Effector CD8-positive, alpha-beta T cell (primary cell): ENCODE measurements around the gene GPBP1.
A peak's percentile ranks its signal among the peaks of the same experiment; 100 is the strongest.
"Not testable (repeated sequence)": the region's sequence is repeated elsewhere in the genome, so short reads cannot be mapped to it uniquely, and the experiment has no call there.

Experiments
- DNase-seq: peaks from one replicate; lab custom pipeline; 2025; lab: John Stamatoyannopoulos, UW
- total RNA-seq, 4 experiments: gene quantifications; one replicate each; lab custom pipeline; 2026; lab: John Stamatoyannopoulos, UW

GPBP1 gene, protein sequence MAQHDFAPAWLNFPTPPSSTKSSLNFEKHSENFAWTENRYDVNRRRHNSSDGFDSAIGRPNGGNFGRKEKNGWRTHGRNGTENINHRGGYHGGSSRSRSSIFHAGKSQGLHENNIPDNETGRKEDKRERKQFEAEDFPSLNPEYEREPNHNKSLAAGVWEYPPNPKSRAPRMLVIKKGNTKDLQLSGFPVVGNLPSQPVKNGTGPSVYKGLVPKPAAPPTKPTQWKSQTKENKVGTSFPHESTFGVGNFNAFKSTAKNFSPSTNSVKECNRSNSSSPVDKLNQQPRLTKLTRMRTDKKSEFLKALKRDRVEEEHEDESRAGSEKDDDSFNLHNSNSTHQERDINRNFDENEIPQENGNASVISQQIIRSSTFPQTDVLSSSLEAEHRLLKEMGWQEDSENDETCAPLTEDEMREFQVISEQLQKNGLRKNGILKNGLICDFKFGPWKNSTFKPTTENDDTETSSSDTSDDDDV
- 210 to 317 (median 226) reads per million in 4 experiments for total RNA-seq

DNA sequence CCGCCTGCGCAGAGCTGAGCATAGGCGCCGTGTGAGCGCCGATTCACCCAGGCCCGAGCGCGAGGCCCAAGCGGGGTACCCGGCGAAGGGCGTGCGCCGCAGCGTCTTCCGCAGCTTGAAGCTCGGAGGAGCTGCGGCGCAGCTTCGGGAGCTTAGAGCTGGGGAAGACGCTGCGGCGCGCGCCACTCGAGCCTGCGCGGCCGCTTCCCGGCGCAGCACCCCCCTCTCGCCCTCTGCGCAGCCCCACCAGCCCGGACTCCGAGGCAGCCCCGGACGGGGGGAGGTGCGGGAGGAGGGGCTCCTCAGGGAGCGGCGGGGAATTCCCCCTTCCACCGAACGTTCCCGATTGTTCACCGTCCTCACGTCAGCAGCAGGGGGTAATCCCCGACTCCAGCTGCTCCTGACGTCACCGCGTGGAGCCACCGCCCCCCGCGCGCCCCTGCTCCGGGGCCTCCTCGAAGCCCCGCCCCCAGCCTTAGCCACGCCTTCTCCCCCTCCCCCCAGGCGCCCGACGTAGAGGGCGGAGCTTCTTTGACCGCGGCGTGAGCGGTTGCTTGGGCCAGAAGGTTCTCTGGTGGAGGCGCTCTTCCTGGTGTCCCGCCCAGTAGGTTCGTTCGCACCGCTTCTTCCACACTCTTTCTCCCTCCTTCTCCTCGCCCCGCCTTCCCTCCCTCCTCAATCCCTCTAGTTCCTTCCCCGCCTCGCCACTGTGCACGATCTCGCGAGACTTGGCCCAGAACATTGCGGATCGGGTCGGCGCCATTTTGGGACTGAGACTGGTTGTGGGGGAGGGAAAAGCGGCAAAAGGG, at the start of gene GPBP1:
TSS of gene GPBP1 (plus strand) at position 741 of the 809 bp plus-strand sequence. CDS start 40,072 bp downstream, outside the sequence.
- peak; percentile 99 for DNase-seq

DNA sequence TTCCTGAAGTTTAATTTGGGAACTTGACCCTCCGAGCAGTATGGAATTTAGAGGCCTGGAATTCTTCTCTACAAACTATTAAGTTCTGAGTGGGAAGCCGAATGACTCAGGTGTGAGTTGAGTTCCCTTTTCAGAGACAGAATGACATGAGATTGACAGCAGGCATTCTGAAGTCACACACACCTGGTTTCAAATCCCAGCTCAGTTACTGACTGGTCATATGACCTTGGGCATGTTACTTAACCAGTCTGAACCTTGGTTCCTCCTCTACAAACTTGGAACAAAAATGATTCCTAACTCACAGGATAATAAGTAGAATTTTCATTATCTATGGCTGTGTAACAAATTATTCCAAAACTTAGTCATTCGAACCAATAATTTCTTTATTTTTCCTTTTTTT, 45.5 kb upstream of the GPBP1 start:
- DNase-seq = no peak

DNA sequence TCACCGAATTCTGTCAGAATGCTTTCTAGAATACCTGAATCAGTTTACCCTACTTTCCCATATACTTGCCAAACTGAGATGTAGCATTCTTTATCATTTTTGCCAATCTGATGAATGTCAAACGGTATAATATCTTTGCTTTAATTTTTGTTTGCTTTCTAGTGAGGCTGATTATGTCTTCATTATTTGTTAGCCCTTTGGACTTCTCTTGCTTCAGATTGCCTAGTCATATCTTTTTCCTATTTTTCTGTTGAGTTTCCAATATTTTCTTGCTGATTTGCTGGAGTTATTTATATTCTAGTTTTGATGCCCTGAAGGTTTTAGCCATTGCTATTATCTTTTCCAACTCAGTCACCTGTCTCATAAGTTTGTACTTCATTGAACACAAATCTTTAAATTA, 40.3 kb upstream of the GPBP1 start:
- no peak for DNase-seq

DNA sequence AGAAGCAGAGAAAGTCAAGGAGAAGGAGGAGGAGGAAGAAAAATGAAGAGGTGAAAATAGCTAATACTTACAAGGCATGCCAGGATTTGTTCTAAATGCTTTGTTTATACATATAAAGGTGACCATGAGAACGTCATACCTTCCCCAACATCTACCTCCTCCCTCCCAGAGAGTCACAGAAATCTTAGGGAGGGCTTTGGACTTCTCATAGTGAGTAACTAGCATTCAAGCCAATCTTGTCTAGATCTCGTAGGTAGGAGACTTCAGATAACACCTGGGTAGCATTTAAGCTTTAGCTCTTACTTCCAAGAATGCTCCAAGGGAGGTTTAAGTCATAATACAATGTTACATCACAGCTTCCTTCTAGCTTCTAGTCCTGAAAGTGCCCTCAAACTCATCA, 36.5 kb upstream of the GPBP1 start:
- no peak for DNase-seq

DNA sequence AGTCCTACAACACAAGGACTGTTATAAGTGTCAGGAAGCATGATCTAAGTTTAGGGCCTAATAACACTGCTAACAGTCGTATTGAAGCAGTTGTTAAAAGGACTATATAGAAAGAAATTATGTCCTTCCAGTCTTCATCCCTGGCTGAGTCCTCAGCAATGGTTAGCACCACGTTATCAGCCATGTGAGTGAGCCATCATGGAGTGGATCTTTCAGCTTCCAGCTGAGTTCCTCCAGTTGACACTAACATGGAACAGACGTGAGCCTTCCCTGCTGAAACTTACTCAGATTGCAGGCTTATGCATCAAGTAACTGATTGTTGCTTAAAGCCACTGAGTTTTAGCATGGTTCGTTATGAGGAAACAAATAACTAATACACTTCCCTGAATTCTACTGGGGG, 21.5 kb upstream of the GPBP1 start:
- no peak for DNase-seq

DNA sequence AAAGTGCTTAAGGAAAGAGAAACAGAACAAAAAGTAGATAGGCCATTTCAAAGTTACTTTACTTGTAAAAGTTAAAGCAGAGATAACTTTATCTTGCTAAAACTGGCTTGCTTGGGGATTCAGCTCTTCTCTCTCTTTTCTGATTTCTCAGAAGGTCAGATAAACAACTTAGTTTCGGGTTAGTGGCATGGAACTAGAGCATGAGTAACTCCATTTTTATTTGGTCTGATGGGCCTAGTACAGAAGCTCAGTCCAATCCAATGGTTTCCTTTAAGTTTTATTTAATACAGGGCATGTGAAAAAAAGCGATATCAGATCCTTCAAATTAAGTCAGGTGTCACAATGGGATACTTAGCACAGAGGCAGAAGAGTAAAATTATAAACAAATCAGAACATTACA, 18.8 kb upstream of the GPBP1 start:
- no peak for DNase-seq

DNA sequence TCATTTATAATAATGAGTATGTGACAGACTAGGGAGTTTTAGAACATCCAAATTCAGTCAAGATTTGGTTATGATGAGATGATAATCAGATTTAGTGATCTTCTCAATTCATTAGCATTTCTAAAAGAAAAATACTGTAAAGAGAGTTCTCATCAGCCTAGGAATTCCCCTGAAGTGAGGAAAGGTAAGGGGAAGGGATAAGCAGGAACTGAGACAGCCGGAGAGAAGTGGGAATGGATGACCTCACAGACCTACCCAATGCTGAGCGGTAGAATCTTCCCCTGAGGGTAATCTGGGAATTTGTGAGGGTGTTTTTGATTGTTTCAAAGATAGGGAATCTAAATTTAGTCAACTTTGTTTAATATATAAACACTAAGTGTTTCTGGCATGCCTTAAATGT, 16.7 kb upstream of the GPBP1 start:
- no peak for DNase-seq

DNA sequence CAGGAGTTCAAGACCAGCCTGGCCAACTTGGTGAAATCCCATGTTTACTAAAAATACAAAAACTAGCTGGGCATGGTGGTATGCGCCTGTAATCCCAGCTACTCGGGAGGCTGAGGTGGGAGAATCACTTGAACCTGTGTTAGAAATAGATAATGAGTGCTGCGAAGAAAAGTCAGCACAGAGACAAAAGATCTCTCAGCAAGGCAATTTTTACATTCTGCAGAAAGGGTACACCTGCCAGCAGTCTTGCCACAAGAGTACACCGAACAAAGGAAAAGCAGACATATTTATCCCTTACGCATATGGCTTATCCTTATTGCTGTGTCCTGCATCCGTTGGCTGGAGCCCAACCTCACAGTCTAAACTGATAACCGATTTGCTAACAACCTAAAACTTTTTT, 16.2 kb upstream of the GPBP1 start:
- no peak for DNase-seq

DNA sequence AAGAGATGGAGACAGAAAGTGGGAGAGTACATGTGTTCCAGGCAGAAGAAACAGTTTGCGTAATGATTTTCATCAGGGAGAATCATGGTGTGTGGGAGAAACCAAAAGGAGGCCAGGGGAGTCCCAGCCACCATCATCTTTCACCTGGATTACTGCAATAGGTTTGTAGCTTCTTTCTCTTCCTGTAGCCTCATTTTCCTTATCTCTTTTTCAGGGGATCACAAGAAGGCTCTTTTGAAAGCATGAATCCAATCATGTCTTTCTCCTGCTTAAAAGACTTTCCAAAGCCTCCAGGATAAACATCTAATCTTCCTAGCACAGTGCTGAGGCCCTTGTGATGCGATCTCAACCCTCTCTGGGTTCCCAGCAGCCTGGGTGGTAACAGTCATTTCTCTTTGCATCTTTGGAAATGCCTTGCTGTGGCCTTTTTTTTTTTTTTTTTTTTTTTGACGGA, 10.3 kb upstream of the GPBP1 start:
- DNase-seq = no peak

DNA sequence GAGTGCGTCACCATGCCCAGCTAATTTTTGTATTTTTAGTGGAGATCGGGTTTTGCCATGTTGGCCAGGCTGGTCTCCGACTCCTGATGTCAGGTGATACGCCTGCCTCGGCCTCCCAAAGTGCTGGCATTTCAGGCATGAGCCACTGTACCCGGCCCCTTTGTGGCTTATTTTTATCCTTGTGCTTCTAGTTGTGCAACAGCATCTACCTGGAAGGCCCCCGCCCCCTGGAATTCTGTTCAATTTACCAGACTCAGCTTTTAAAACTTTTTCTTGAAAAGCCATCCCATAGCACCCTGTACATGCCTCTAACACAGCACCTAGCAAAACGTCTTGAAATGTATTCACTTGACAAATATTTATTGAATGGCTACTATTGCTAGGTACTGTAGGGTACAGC, 9.7 kb upstream of the GPBP1 start:
- DNase-seq = no peak

DNA sequence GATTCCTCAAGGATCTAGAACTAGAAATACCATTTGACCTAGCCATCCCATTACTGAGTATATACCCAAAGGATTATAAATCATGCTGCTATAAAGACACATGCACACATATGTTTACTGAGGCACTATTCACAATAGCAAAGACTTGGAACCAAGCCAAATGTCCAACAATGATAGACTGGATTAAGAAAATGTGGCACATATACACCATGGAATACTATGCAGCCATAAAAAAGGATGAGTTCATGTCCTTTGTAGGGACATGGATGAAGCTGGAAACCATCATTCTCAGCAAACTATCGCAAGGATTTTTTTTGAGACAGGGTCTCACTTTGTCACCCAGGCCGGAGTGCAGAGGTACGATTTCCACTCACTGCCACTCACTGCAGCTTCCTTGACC, 8.7 kb upstream of the GPBP1 start:
- not testable (repeated sequence) for DNase-seq

DNA sequence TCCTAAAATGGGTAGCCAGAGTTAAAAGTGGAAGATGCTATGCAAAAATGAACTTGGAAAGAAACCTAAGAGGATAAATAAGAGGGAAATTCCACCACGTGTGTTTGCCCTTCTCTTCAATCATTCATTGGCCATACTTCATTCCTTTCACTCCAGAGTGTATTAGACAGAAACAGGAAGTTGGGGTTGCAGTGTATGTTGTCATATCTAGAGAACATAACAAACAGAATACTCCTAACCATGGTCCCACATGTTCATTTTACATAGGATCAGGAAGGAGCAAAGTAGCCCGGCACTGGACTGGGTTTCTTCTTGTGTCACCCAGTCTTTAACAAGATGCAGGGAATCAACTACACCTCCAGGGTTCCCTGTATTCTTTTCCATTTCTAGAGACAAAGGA, 7.6 kb upstream of the GPBP1 start:
- no peak for DNase-seq

DNA sequence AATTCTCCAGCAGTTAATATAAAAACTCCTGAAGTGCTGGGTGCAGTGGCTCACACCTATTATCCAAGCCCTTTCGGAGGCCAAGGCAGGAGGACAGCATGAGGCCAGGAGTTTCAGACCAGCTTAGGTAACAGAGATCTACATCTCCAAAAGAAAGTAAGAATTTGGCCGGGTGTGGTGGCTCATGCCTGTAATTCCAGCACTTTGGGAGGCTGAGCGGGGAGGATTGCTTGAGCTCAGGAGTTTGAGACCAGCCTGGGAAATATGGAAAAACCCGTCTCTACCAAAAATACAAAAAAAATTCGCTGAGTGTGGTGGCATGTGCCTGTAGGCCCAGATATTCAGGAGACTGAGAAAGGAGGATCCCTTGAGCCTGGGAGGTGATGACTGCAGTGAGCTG, 6.7 kb upstream of the GPBP1 start:
- DNase-seq = no peak

DNA sequence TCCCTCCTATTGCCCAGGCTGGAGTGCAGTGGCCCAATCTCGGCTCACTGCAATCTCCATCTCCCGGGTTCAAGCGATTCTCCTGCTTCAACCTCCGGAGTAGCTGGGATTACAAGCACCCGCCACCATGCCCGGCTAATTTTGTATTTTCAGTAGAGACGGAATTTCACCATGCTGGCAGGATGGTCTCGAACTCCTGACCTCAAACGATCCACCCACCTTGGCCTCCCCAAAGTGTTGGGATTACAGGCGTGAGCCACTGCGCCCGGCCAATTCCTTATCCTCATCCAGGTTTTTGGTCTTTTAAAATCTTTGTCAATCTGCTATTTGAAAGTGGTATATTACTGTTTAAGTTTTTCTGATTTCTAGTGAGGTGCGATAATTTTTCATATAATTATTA, 3.7 kb upstream of the GPBP1 start:
- not testable (repeated sequence) for DNase-seq

DNA sequence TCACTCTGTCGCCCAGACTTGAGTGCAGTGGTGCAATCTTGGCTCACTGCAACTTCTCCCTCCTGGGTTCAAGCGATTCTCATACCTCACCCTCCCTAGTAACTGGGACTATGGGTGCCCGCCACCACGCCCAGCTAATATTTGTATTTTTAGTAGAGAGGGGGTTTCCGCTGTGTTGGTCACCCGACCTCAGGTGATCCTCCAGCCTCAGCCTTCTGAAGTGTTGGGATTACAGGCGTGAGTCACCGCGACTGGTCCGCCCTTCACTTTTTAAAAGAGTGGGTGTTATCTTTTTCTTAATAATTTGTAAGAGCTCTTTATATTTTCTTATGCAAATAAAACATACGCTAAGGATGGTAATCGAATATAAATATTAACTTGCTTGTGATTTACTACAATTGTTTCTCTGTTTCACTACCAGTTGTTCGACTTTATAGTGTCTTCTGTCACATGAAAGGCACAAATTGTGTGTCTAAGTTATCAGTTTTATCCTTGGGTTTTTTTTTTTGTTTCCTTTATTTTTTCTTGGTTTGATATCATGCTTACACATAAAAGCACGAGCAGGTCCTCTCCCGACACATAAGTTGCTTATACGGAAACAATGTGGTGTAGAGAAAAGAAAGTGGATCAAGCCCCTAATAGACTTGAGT, 1.9 kb upstream of the GPBP1 start:
- no peak for DNase-seq

DNA sequence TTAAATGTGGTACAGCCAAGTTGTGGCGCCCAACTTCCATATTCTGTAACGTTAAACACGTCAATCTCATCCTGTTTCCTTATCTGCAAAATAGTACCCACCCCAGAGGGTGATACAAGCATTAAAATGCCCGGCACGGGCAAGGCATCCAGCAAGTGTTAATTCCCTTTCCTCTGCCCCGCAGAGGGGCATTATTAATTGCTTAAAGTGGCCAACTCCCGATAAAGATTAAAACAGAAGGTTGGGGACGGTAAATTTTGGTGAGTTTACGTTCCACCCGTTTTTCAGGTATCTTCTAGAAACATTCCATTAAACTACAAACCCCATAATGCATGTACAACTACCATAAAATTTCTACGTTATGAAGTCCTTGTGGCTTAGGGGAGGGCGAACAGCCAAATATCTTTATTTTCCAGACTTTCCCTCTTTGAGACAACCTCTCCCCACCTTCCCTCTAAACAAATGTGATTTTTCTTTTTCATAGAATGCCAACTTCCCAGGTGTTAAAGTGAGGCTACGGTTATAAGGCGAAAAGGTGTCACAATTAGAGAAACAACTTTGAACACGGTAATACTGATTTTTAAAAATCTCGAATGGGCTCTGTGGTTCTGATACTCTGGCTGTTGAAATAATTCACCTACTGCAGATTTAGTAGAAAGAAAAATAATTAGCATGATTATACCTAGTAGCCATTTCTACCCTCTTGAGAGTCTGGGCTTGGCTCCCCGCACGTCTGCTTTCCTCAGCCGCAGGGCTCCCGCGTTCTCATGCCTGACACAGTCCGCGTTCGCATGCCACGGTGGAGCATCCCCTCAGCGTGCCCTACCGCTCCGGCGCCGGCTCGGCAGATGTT, 1.2 kb upstream of the GPBP1 start:
- DNase-seq = no peak

DNA sequence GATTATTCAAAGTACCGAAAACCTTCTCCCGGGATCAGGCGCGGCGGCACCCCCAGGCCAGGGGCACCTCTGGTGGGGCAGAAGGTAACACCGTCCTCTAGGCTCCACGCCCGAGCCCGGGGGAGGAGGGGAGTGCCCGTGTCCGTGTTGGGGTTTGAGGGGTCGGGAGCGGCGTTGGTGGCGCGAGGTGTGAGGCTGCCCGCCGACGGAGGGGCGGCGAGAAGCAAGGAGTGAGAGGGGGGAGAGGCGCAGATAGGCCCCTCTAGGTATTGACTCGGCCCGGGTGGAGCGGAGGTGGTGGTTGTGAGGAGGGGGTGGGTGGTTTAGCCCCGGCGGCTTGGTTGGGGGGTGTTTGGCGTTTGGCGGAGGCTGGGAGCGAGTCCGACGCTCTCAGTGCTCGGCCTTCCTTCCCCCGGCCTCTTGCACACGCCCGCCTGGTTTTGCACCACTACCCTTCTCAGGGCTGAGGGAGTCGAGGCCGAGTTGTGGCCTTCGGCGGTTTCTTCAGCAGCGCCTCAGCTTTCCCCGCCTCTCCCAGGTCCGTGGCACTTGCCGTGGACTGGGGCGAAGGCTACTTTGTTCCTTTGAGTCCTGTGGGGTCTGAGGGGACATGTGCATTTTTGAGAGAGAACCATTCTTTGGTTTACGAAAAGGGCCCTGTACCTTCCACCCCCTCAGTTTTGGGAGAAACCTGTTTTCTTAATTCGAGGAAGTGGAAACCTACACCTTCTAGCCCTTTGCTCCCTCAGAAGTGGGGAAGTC, 450 bp downstream of the GPBP1 start:
- DNase-seq = no peak

DNA sequence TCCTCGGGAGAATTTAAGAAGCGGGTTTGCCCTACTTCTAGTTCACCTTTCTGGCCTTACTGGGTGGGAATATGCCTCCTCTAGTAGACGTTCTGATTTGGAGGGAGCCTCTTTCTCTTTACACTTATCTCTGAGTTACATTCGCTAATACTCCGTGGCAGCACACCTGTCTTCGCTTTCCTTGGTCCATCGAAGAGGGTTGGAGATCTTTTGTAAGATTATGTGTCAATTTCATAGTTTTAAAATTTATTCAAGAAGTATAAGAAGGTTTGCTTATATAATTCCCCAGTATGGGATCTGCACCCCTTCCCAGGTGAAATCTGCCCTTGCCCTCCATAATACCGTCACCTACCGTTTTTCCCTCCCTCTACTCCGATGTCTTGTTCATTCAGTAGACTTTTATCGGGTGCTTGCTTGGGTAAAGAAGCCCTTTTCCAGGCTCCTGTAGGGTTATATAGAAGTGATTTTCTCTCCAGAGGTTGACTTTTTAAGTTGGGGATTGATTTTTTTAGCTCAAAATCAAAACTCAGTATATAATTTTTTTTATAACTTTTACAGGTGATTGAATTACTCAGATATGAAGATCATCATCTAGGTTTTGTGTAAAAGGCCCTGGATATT, 1.1 kb downstream of the GPBP1 start:
- DNase-seq = no peak

DNA sequence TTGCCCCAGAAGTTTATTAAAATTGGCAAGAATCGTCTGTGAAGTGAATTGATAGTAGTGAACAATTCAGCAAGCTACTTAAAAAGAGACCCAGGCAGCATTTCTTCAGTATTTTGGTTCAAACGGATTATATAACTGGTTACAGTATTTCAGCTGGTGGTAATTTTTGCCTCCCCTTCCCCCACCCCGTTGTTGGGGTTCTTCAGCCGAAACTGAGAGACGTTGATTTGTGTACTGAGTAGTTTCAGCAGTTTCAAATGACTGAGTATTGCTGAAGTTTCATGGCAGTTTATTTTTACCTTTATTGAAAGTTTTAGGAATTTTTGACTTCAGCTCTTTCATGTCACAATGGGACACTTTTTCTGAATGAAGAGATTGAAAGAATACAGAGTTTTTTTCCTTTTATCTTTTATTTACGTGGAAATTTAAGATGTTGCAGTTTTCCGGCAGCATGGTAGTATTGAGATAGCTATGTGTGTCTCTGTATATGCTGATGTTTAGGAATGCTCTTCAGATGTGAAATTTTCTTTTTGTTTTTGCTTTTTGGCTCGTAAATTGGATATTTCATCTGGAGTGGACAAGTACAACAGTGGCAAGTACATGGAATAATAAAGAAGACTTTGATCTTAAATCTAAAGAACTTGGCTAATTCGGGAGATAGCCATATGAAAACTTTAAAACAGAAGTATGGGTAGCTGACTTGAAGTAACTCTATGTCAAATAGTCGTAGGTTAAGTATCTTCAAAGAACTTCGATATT, 1.9 kb downstream of the GPBP1 start:
- DNase-seq = peak; percentile 16
